Fibroblast of skin of left biceps (primary cell): ENCODE measurements around the gene ZNF385A.
A peak's percentile ranks its signal among the peaks of the same experiment; 100 is the strongest.
"Not testable (repeated sequence)": the region's sequence is repeated elsewhere in the genome, so short reads cannot be mapped to it uniquely, and the experiment has no call there.

Source experiments
- DNase-seq, 2 experiments: peaks; one replicate each; pipeline ENCODE4 v3.0.0-alpha.2; 2013; ENCODE audit warnings: low read depth in 2 of 2

ZNF385A gene

DNA sequence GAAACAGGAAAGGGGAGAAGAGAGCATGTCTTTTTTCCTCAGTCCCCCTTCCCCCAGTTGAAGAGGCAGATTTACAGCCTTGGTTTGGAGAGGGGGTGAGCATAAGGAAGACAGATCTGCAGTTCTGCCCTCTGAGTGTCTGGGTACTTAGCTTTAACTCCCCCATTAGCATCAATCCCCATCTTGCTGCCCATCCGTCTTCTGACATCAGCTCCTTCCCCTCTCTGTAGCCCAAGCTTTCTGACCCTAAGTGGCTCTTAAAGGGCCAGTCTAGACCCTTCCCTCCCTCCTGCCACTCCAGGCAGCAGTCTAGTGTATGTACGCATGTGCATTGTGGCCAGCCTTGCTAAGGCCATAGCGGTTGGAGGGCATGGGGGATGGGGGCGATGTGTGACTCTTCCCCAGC, 27.6 kb downstream of the ZNF385A start:
- DNase-seq: no peak

DNA sequence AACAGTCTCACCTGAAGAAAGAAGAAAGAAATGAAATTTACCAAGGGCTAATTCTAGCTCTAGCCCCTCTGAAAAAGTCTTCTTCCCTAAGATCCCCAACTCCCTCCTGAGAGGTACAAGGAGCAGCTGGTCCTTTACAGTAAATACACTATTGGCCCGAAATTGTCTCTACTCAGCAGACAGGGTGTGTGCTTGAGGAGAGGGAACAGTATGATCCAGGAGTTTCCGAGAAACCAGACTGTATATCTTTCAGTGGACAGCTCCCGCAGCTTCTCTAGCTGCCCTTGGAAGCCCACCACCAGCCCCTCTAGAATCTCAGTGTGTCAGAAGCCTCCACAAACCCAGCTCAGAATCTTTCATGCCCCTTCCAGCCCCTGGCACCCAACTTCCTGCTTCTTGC, 28.3 kb downstream of the ZNF385A start:
- DNase-seq: no peak

DNA sequence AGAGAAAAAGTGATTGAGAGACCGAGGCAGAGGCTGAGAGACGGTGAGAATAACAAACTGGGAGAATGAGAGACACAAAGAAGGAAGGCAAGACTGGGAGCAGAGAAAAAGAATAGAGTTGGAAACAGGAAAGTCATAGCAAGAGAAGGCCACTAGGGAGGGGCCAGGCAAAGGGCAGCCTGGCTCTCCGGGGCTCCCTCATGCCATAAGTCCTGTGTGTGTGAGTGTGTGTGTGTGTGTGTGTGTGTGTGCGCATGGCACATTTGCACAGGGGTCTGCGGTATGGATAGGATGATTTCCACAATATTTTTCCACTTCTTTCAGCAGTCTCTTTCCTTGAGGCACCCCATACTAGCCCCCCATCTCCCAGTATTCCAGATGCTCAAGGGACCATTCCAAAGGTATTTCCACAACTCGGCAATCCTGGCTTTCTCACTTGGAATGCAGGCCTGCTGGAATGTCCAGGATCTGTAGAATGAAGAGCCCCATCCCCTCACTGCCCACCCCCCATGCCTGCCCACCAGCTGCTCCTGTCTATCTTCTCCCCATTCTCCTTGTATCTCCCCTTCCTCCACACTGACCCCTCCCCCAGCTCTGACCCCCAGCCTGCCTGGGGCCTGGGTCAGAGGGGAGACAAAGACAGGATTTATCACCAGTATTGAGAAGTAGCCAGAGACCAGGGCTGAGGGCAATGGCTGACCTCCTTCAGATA, 29.3 kb downstream of the ZNF385A start:
- no peak for DNase-seq

DNA sequence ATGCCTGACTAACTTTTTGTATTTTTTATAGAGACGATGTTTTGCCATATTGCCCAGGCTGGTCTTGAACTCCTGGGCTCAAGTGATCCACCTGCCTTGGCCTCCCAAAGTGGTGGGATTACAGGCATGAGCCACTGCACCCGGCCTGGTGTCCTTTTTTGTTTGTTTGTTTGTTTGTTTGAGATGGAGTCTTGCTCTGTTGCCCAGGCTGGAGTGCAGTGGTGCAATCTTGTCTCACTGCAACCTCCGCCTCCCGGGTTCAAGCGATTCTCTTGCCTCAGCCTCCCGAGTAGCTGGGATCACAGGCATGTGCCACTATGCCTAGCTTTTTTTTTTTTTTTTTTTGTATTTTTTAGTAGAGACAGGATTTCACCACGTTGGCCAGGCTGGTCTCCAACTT, 30.3 kb downstream of the ZNF385A start:
- DNase-seq: not testable (repeated sequence)

DNA sequence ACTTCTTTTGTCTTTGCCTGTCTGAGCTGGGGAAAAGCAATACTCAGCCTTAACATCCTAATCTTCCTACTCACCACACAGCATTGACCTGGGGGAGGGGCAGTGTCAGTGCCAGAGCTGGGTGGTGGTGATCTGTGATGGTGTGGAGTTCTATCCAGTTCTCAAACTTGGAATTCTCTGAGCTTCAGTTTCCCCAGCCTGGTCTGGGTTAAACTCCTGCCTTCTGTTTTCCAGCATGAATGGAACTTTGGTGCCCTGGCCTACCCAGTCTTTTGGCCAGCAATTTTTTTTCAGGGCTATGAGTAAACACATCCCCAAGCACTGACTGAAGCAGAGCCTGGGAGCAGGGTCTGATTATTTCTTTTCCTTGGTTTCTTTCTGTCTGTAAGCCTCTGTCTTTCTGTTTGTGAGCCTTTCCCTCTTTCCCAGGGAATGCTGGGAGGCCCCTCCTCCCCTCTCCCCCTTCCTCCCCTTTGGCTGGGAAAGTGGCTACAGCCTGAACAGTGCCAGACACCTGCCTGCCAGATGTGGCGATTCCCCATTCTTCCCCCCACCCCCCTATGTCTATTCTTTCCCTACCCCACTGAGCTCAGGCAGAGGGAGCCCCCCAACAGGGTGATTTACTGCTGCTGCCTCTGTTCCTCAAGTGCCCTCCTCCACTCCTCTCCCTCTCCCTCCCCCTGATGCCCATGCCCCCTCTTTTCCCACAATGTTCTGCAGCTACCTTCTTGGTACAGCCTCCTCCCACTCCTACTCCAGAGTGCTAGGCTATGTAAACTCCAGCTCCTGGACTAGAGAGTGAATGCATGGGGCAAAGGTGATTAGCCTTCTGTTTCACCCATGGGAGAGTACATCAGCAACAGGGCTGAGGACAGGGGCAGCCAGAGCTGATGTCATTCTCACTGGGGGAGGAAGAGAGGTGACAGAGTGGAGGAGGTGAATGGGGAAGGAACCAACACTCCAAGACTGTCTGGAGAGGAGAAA, 31.4 kb downstream of the ZNF385A start:
- DNase-seq: peak; percentile 65 to 68

DNA sequence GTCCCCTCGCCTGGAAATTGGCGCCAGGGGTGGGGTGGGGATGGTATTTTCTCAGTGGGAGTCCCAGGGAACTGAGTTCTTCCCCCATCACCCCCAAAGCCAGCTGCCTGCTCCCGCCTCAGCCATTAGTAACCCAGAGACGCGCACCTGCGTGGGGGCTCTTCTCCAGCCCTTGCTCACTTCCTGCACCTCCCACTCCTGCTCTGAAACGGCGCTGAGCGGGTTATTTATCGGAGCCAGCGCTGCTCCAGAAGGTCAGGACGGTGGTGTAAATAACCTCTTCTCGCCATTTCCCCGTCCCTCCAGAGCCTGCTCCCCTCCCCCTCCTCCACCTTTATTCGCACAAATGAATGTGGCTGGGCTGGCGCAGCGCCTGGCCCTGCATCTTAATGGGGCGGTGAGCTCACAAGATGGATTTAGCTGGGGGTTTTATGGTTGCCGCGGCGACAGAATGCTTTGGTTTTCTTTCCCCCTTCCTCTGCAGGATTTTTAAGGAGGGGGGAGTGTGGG, 32.5 kb downstream of the ZNF385A start:
- peak in 1 of 2 experiments; percentile 56 for DNase-seq

DNA sequence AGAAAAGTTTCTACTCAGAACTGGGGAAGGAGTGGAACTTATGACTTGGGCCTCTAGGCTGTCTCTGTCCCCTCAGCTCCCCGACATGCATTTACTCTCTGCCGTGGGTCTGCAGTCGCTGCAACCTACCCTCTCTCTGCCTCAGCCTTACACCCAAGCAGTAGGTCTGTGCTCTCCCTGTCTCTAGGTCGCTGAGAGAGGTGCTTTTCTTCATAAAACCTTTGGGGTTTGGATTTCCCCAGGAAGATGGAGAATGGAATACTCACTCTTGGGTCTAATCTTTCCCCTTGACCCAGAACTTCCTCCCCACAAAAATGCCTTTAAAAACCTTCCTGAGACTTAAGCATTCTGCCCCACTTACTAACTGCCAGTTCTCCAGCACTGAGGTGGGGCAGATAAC, 33.2 kb downstream of the ZNF385A start:
- no peak for DNase-seq

DNA sequence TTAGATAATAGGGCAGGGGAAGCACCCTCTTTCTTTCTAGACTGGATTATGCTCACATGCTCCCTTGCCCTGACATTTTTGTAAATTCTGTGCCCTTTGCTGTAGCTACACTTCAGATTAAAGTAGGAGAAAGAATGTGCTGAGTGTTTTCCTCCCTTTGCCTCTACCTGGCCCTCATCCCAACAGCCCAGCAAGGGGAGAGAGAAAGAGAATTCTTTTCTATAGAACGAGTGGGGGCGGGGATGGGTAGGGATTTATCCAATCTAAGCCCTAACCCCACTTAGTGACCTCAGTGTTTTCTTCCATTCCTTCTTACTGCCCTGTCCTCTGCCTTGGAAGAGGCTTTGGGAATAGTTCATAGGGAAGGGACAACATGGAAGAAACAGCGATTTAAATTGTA, 33.8 kb downstream of the ZNF385A start:
- no peak for DNase-seq

DNA sequence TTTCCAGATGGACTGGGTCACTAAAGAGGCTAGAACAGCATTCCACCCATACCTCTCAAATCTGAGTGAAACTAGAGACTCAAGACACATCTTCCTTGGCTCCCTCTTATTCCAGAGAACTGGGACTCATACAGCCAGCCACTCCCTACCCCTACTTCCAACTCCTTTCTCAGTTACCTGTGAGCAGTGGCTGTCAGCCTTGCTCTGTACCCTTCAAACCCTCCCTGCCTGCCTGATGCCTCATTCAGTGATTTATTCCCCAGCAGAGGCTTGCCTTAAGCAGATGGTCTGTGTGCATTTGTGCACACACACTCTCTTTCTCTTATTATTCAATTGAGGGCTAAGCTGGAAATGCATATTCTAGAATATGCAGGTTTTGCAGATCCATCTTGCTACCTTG, 34.9 kb downstream of the ZNF385A start:
- DNase-seq: no peak

DNA sequence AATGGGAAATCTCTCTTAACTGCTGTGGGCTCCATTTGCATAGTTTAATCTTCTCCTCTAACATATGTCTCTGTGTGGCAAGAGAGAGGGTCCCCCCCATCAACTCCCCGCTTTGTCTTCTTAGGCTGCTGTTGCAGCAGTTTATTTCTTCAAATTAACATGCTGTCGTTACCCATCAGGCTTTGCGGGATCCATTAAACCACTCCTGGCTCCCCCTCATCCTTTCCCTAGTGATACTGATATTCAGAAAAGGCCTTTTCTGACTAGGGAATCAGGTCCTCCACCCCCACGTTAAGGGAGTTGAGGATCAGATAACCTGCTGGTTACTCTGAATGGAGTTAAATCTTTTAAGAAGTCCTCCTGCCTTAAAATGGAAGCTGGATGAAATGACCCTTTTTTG, 35.5 kb downstream of the ZNF385A start:
- DNase-seq: no peak

DNA sequence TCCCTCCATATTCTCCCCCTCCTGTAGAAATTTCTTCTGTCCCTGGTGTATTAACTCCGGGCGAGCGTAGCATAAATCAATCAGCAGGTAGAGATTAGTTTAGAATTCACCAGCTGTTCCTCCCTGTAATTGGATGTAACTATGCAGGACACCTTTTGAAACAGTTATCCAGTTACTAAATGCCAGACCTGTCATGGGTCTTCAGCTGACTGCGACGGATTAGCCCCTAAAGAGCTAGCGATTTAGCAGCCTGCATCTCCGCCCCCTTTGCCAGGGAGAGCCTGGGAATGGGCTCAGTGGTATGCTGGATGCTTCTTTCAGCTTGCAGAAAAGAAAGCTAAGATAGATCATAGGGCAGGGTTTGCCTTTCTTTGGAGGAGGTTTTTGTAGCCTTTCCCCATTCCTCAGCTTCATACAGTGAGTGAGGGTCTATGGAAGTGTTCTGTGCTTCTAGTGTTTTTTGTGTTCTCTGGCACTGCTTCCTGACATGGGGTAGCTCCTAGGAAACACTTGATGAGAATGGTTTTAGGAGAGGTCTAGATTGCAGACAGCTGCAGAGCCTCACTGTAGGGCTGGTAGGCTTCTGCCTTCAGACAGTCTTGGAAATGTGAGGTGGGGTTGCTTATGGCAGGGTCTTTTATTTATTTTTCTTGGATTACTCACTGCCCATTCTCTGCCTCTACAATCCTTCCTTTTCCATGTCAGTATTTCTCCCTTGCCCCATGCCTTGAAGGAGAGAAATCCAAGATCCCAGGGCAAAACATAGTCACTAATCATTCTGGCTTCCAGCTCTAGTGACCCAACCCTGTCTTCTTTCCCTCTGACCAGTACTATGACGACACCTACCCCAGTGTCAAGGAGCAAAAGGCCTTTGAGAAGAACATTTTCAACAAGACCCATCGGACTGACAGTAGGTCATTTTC, 42.9 kb downstream of the ZNF385A start:
- no peak for DNase-seq

DNA sequence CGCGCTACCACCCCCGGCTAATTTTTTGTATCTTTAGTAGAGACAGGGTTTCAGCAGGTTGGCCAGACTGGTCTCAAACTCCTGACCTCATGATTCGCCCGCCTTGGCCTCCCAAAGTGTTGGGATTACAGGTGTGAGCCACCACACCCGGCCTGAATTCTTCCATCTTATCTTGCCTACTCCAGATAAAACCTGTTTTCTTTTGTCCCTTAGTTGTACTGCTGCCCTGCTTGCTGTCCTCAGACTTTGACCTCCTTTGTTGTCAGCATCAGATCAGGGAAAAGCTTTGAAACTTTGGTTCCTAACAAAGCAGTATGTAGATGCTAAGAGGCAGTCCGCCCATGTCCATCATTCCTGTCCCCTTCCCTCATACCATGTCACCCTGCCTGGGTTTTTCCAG, 43.7 kb downstream of the ZNF385A start:
- no peak for DNase-seq

DNA sequence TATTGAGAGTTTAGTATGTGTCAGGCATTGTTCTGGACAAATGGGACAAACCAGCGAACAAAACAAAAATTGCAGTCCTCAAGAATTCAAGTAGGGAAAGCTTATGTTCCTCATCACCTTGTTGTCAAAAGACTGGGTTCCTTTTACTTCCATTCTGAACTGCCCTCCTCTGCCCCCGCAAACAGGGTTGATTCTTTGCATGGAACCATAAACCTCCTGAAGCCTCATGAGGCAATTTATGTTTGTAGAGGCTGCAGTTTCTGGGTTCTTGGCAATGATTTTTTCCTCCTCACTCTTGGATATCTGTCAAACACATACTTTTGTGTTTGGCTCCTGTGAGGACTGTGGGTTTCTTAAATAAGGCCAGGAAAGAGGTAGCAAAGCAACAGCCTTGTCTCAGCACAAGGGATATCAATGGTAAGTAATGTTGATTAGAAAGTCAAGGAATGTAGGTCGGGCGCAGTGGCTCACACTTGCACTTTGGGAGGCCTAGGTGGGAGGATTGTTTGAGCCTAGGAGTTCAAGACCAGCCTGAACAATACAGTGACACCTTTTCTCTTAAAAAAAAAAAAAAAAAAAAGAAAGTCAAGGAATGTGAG, 45.7 kb downstream of the ZNF385A start:
- DNase-seq: peak in 1 of 2 experiments; percentile 50

DNA sequence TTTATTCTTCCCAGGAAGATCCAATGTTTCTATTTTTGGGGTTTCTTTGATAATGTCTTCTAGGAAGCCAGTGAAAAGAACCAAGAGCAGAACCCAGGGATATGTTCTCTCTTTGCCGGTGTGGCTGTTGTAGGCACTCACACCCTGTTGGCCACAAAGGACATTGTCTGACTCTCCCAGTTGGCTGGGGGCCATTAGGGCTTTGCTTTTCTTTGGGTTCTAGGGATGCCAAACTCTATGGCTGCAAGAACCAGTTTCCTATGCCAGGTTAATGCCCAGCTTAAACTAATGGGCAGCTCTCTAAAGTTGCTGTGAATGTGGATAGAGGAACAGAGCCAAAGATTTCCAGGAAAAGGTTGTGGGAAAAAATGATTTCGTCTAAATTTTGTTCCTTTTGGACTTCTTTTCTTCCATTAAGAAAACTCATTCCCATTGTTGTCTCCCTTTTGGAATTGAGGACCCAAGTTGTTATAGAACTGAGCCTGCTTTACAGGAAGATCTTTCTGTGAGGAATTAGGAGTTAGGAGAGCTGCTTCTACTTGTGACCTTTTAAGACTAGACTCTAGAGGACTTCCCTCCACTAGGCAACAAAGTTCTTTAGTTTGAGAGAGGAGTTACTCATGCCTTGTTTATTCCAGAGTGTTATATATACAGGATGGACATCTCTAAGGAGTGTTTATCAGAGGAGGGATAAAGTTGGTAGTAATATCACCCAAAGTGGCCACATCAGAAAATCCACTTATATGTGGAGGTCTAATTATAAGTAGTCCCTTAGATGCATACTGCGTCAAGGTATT, 46.5 kb downstream of the ZNF385A start:
- no peak for DNase-seq

DNA sequence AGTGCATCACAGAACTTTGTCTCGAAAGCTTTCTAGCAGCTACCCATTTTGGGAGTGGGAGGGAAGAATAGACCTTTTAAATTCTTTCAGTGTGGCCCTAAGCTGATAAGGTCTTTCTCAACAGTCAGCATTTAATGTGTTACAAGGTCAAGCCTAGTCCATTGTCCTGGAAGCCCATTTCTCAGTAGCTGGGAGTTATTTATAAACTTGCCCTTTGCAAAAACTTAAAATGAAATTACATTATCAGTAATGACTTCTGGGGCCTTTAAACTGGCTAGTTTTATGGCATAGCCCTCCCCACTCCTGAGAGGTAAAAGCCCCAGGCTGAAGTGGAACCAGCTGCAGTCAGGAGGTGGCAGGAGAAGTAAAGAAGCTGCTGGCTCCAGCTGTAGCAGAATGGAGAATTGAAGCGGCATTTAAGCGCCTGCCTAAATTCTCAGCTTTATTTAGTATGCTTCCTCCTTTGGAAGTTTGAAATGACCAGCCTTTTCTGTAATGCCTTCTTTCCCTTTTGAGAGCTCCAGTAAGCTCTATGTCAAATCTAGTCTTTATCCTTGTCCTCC, 47.2 kb downstream of the ZNF385A start:
- DNase-seq: no peak

DNA sequence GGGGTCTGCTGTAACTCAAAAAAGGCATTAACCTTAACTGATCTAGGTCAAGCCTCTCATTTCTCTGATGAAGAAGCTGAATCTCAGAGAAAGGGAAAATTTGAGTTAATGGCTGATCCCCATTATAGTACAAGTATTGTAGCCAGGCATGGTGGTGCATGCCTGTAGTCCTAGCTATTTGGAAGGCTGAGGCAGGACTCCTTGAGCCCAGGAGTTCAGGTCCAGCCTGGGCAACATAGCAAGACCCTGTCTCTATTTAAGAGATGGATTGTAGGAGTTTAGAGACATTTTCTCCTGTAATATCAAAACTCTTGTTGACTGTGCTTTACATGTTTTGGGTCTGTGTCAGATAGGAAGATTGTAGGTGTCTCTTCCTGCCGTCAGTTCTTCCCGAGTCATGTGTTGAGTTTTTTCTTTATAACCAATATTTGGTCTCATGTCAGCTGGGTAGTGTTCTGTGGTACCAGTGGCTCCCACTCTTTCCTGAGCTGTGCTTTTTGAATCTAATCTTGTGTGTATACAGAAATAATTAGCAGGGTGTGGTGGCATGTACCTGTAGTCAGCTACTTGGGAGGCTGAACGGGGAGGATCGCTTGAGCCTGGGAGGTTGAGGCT, 51.0 kb downstream of the ZNF385A start:
- DNase-seq: no peak

DNA sequence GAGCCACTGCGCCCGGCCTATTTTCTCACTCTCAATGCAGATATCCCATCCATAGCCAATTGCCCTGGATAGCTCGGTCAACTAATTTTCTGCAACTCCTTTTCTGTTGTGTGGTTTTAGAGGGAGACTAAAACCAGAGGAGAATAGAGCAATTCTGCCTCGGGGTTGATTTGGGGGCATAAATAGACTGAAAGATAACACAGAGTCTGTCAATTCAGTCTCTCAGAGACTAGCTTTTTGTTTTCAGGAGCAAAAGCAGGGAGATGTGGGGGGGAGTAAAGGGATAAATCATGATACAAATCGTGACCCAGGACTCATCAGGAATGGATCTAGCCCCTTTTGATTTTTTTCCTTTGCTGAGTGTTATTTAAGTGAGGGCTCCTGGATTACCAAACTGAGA, 53.1 kb downstream of the ZNF385A start:
- no peak for DNase-seq

DNA sequence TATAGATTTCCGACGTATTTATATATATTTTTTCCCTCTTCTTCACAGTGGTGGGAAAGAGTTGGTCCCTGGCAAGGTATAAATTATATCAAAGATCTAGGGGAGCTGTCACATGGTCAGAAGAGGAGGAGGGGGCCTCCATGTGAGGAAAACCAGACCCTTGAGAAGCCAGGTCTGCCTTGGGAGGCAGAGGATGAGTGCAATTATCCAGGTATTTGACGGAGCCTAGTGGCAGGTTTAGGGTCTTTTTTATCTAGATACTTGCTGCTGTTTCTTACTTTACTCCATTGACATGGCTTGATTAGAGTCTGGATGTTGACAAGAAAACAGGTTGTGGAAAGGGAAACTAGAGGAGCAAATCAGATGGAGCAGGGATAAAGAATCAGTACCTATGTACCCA, 54.1 kb downstream of the ZNF385A start:
- no peak for DNase-seq

DNA sequence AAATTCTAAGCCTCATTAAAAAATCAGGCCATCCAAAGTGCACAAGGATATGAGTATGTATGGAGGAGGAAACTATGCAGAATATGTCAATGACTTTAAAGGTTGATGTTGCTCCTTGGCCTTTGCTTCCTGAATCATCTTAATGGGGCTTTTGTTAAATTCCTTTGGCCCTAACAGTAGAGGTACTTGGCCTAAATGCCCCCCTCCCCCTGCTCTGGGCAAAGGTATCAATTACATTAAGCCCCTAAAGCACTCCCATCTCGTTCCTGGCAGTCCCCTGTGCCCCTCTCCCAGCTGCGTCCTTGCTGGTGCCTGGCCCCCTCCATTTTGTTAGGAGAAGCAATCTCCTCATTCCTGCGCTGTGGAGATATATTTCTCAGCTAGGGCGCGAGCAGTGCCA, 54.8 kb downstream of the ZNF385A start:
- DNase-seq: no peak
